Liver (tissue), 9 donors: ENCODE data around the gene GAB2. TPM values are rescaled to one million over a fixed set of nuclear protein-coding genes. Genes with fewer than 3 reads are reported as not detected.

Experiments used
- DNase-seq: peaks from one replicate; pipeline ENCODE4 v3.0.0-alpha.2; 2017; ENCODE audit warnings: low spot score
- H3K27ac ChIP-seq, 2 donors: one replicate each; pipeline ENCODE4 v1.7.0; 2013; ENCODE audit warnings: inconsistent platforms in 2 of 2, low read length in 2 of 2, control low read depth in 1 of 2, low read depth in 1 of 2, mild to moderate bottlenecking in 1 of 2
- H3K27me3 ChIP-seq, 4 donors: one replicate each; pipeline versions ENCODE4 v1.6.1 to v1.7.0; 2013; ENCODE audit warnings: low read length in 3 of 4, inconsistent platforms in 1 of 4, mild to moderate bottlenecking in 1 of 4, moderate library complexity in 1 of 4; ENCODE audit not compliant: control insufficient read depth in 4 of 4, insufficient read depth in 4 of 4
- H3K36me3 ChIP-seq, 4 donors: one replicate each; pipeline versions ENCODE4 v1.6.1 to v1.7.0; 2013; ENCODE audit warnings: low read length in 3 of 4, mild to moderate bottlenecking in 3 of 4, low read depth in 1 of 4, moderate library complexity in 1 of 4; ENCODE audit not compliant: control insufficient read depth in 4 of 4, insufficient read depth in 3 of 4
- H3K4me1 ChIP-seq, 4 donors: one replicate each; pipeline versions ENCODE4 v1.6.1 to v1.7.0; 2013; ENCODE audit warnings: low read length in 3 of 4, mild to moderate bottlenecking in 3 of 4, moderate library complexity in 1 of 4; ENCODE audit not compliant: control insufficient read depth in 4 of 4, insufficient read depth in 4 of 4
- H3K4me3 ChIP-seq, 3 donors: one replicate each; pipeline versions ENCODE4 v1.6.1 to v1.7.0; 2013; ENCODE audit warnings: low read length in 3 of 3, control low read depth in 1 of 3, low read depth in 1 of 3, mild to moderate bottlenecking in 1 of 3
- H3K9ac ChIP-seq, 2 donors: one replicate each; pipeline ENCODE4 v1.7.0; 2013; ENCODE audit warnings: low read length in 2 of 2, mild to moderate bottlenecking in 2 of 2, moderate library complexity in 2 of 2, control low read depth in 1 of 2, low read depth in 1 of 2
- H3K9me3 ChIP-seq, 4 donors: one replicate each; pipeline versions ENCODE4 v1.6.1 to v1.7.0; 2013; ENCODE audit warnings: low read length in 3 of 4; ENCODE audit not compliant: control insufficient read depth in 4 of 4
- EGR1 ChIP-seq, 2 donors: IDR thresholded peaks; 2 replicates each; pipeline ENCODE4 v1.6.1; 2016 to 2018; ENCODE audit warnings: antibody characterized with exemption in 2 of 2, low read depth in 2 of 2
- FOXA2 ChIP-seq: IDR thresholded peaks from 2 replicates; pipeline ENCODE4 v1.6.1; 2016; ENCODE audit warnings: antibody characterized with exemption
- HNF4A ChIP-seq, 2 donors: conservative IDR thresholded peaks; 2 replicates each; pipeline ENCODE4 v1.6.1; 2016; ENCODE audit warnings: antibody characterized with exemption in 2 of 2, mild to moderate bottlenecking in 2 of 2
- JUND ChIP-seq, 2 donors: IDR thresholded peaks; 2 replicates each; pipeline ENCODE4 v1.6.1; 2016; ENCODE audit warnings: antibody characterized with exemption in 2 of 2
- NR2F2 ChIP-seq: IDR thresholded peaks from 2 replicates; pipeline ENCODE4 v1.6.1; 2016; ENCODE audit warnings: antibody characterized with exemption
- RAD21 ChIP-seq, 2 donors: IDR thresholded peaks; 2 replicates each; pipeline ENCODE4 v1.6.1; 2016; ENCODE audit warnings: antibody characterized with exemption in 2 of 2, mild to moderate bottlenecking in 2 of 2
- RXRA ChIP-seq, 2 donors: IDR thresholded peaks; 2 replicates each; pipeline ENCODE4 v1.6.1; 2017 to 2018; ENCODE audit warnings: antibody characterized with exemption in 2 of 2, mild to moderate bottlenecking in 1 of 2
- TAF1 ChIP-seq: conservative IDR thresholded peaks from 2 replicates; pipeline ENCODE4 v1.6.1; 2016; ENCODE audit warnings: antibody characterized with exemption, mild to moderate bottlenecking
- YY1 ChIP-seq: IDR thresholded peaks from 2 replicates; pipeline ENCODE4 v1.6.1; 2016; ENCODE audit warnings: antibody characterized with exemption, mild to moderate bottlenecking
- WGBS: extraction: QIAGEN DNeasy Blood & Tissue Kit; methylation state at CpG from one replicate; pipeline ENCODE4 v1.1.7; 2013; 5-methylcytosine and 5-hydroxymethylcytosine counted together
- polyA plus RNA-seq, 2 donors: library from polyadenylated mRNA; stranded (reverse) in 1 of 2; unstranded in 1 of 2; fragments of 200-250 nt in 1 of 2; fragments of >200 nt in 1 of 2; fragmentation: Nextera tagmentation in 1 of 2; extraction: Ambion mirVana in 1 of 2; gene quantifications; one replicate each; pipeline versions ENCODE4 v1.2.1 to v1.2.3, GENCODE V29; 2013 to 2015
- total RNA-seq, 2 donors: library from RNA; depleted of rRNA; stranded (reverse); fragments of >200 nt; gene quantifications; one replicate each; pipeline ENCODE4 v1.2.3, GENCODE V29; 2014
- TF ChIP-seq, protein P1 (sequence below): IDR thresholded peaks from 2 replicates; pipeline ENCODE4 v1.6.1; 2016; ENCODE audit warnings: antibody characterized with exemption
- TF ChIP-seq, protein P2 (sequence below): IDR thresholded peaks from 2 replicates; pipeline ENCODE4 v1.6.1; 2016; ENCODE audit warnings: antibody characterized with exemption
- TF ChIP-seq, protein P3 (sequence below): fragments of 150-350 bp; IDR thresholded peaks from 2 replicates; pipeline ENCODE4 v1.5.1; 2017; ENCODE audit warnings: improper control_type of control experiment, low read depth, low read length; ENCODE audit not compliant: missing input control
- TF ChIP-seq, protein P4 (sequence below): IDR thresholded peaks from 2 replicates; pipeline ENCODE4 v1.6.1; 2016; ENCODE audit warnings: antibody characterized with exemption, mild to moderate bottlenecking
- donor health status: healthy.
- donor health status: healthy.
- donor health status: healthy.
- donor health status: healthy.
- donor health status: healthy.

GAB2 gene
- total and polyA plus RNA-seq, 4 donors, result 1.3 to 3.6 (median 2.5) TPM

DNA sequence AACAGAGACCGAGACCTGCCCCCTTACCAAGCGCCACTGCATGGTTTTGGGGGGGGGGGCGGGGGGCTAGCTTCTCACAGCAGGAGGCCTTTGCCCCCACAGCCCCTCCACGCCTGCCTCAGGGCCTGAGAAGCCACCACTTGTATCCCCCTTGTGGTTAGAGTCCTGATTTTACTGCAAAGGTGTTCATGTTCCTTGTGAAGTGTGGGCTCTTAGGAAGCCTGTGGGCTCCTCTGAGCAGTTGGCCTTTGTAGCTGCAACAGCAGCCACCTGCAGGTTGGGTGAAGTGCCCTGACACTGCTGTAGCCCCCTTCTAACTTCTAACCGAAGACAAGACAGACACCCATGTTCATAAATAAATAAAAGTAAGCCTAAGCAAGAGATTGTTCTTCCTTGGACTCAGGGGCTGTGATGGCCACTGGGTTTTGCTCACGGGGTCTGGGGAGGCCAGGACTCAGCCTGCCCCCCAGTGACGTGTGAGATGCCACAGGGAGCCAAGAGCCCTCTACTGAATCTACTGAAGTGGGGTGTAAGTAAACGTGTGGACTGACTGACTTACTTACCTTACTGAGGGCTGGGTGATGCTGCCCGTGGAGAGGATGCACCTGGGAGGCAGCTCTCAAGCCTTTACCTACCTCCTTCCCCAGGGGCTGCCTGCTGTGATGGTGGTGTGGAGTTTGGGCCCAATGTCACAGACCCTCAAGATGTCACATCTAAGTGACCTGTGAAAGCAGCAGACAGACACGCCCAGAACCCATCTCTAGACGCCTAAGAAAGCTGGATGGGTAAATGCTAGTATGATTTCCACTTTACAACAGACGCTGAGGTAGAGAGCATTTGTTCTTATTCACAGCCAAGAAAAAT lies 203.1 kb downstream of the GAB2 start:
- Histone ChIP-seq H3K4me3 (no peak overlapping the region), H3K4me1 (no peaks in the 10 kb centered on the region), H3K9ac (no peak overlapping the region), H3K27ac (no peak overlapping the region), H3K36me3 (peaks cover 2 to 35% (median 12%) of the 10 kb centered on the region in 4 donors), H3K9me3 (no peaks in the 10 kb centered on the region), H3K27me3 (no peaks in the 10 kb centered on the region)
- 89% methylated on average over 12 of the region's 12 CpGs for WGBS
- TF ChIP-seq, protein P1, sequence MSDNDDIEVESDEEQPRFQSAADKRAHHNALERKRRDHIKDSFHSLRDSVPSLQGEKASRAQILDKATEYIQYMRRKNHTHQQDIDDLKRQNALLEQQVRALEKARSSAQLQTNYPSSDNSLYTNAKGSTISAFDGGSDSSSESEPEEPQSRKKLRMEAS, result no peak
- TF ChIP-seq, protein P2, sequence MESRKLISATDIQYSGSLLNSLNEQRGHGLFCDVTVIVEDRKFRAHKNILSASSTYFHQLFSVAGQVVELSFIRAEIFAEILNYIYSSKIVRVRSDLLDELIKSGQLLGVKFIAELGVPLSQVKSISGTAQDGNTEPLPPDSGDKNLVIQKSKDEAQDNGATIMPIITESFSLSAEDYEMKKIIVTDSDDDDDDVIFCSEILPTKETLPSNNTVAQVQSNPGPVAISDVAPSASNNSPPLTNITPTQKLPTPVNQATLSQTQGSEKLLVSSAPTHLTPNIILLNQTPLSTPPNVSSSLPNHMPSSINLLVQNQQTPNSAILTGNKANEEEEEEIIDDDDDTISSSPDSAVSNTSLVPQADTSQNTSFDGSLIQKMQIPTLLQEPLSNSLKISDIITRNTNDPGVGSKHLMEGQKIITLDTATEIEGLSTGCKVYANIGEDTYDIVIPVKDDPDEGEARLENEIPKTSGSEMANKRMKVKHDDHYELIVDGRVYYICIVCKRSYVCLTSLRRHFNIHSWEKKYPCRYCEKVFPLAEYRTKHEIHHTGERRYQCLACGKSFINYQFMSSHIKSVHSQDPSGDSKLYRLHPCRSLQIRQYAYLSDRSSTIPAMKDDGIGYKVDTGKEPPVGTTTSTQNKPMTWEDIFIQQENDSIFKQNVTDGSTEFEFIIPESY, result no peak
- TF ChIP-seq, protein P3, sequence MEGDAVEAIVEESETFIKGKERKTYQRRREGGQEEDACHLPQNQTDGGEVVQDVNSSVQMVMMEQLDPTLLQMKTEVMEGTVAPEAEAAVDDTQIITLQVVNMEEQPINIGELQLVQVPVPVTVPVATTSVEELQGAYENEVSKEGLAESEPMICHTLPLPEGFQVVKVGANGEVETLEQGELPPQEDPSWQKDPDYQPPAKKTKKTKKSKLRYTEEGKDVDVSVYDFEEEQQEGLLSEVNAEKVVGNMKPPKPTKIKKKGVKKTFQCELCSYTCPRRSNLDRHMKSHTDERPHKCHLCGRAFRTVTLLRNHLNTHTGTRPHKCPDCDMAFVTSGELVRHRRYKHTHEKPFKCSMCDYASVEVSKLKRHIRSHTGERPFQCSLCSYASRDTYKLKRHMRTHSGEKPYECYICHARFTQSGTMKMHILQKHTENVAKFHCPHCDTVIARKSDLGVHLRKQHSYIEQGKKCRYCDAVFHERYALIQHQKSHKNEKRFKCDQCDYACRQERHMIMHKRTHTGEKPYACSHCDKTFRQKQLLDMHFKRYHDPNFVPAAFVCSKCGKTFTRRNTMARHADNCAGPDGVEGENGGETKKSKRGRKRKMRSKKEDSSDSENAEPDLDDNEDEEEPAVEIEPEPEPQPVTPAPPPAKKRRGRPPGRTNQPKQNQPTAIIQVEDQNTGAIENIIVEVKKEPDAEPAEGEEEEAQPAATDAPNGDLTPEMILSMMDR, result no peak
- TF ChIP-seq, protein P4, sequence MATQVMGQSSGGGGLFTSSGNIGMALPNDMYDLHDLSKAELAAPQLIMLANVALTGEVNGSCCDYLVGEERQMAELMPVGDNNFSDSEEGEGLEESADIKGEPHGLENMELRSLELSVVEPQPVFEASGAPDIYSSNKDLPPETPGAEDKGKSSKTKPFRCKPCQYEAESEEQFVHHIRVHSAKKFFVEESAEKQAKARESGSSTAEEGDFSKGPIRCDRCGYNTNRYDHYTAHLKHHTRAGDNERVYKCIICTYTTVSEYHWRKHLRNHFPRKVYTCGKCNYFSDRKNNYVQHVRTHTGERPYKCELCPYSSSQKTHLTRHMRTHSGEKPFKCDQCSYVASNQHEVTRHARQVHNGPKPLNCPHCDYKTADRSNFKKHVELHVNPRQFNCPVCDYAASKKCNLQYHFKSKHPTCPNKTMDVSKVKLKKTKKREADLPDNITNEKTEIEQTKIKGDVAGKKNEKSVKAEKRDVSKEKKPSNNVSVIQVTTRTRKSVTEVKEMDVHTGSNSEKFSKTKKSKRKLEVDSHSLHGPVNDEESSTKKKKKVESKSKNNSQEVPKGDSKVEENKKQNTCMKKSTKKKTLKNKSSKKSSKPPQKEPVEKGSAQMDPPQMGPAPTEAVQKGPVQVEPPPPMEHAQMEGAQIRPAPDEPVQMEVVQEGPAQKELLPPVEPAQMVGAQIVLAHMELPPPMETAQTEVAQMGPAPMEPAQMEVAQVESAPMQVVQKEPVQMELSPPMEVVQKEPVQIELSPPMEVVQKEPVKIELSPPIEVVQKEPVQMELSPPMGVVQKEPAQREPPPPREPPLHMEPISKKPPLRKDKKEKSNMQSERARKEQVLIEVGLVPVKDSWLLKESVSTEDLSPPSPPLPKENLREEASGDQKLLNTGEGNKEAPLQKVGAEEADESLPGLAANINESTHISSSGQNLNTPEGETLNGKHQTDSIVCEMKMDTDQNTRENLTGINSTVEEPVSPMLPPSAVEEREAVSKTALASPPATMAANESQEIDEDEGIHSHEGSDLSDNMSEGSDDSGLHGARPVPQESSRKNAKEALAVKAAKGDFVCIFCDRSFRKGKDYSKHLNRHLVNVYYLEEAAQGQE, result no peak
- TF ChIP-seq FOXA2 (no peak), JUND (IDR thresholded peaks at IDR 0.05) (no peak), HNF4A (conservative IDR thresholded peaks at IDR 0.05) (no peak), YY1 (no peak), NR2F2 (no peak), EGR1 (IDR thresholded peaks at IDR 0.05; ENCODE audit: low read depth in 2 of 2) (no peak)
- no peak for DNase-seq

DNA sequence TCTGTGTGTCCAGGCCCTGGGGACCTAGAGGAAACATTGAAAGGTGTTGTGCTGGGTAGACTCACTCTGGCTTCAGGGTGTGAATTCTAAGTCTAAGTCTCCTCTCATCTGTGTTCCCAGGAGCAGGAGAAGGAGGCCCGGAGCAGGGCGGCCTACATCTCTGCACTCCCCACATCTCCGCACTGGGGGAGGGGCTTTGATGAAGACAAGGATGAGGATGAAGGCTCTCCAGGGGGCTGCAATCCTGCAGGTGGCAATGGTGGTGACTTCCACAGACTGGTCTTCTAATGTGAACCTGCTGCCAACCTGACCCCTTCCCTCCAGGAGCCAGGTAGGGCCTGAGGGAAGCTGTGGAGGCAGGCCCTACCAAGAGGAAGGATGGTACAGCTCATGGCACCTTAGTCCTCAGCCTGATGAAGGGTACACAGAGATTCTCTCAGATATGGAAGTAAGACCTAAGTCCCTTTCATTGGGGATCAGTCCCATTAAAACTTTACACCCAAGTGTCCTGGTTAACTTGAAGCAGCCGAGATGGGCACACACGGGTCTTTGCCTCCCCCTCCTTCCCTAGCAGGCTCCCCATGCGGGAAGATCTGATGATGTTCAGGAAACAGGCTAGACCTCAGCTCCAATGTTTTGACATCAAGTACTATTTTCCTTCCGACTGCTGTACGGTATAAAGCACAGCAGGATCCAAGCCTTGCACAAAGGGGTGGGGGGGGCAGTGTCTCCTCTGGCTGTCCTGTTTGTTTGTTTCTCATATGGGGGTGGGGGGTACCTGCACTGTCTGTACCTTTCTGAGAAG lies 203.9 kb downstream of the GAB2 start:
- Histone ChIP-seq H3K27me3 (no peaks in the 10 kb centered on the region), H3K9me3 (no peaks in the 10 kb centered on the region), H3K36me3 (peaks cover 6 to 31% (median 12%) of the 10 kb centered on the region in 4 donors), H3K27ac (no peak overlapping the region), H3K4me3 (no peak overlapping the region), H3K4me1 (no peaks in the 10 kb centered on the region), H3K9ac (no peak overlapping the region)
- no peak for TF ChIP-seq JUND (IDR thresholded peaks at IDR 0.05)
- no peak for TF ChIP-seq TAF1
- no peak for TF ChIP-seq RAD21 (IDR thresholded peaks at IDR 0.05)
- no peak for TF ChIP-seq YY1
- TF ChIP-seq RXRA (IDR thresholded peaks at IDR 0.05), result no peak
- 91% methylated on average over 8 of the region's 8 CpGs for WGBS
- DNase-seq, result no peak
